Measurements from ENCODE around the gene NEK8.

DNA sequence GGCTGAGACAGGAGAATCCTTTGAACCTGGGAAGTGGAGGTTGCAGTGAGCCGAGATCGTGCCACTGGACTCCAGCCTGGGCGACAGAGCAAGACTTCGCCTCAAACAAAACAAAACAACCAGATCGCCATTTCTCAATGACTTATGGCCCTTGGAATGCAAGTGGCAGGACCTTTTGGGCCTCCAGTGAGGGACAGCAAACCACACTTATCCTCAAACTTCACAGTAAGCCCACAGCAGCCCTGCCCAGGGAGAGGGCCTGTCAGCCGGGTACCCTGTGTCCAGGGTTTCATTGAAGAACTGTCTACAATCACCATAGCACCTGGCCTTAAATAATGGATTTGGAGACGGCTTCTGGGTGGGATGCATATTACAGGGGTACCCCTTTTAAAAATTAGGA, 26.9 kb downstream of the NEK8 start:
- TF ChIP-seq POLR2AphosphoS5 (IDR thresholded peaks at IDR 0.05): no peak
- TF ChIP-seq, protein P1, sequence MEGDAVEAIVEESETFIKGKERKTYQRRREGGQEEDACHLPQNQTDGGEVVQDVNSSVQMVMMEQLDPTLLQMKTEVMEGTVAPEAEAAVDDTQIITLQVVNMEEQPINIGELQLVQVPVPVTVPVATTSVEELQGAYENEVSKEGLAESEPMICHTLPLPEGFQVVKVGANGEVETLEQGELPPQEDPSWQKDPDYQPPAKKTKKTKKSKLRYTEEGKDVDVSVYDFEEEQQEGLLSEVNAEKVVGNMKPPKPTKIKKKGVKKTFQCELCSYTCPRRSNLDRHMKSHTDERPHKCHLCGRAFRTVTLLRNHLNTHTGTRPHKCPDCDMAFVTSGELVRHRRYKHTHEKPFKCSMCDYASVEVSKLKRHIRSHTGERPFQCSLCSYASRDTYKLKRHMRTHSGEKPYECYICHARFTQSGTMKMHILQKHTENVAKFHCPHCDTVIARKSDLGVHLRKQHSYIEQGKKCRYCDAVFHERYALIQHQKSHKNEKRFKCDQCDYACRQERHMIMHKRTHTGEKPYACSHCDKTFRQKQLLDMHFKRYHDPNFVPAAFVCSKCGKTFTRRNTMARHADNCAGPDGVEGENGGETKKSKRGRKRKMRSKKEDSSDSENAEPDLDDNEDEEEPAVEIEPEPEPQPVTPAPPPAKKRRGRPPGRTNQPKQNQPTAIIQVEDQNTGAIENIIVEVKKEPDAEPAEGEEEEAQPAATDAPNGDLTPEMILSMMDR (IDR thresholded peaks at IDR 0.05): no peak
- TF ChIP-seq POLR2A (IDR thresholded peaks at IDR 0.05): no peak
- no peak for TF ChIP-seq EP300 (IDR thresholded peaks at IDR 0.05)
